ENCODE data around the gene SWAP70. TPM values are rescaled to one million over a fixed set of nuclear protein-coding genes. Genes with fewer than 3 reads are reported as not detected.

Gene SWAP70
- total and polyA plus RNA-seq, 2 experiments from 2014 or later = 30.3 to 33.3 TPM

DNA sequence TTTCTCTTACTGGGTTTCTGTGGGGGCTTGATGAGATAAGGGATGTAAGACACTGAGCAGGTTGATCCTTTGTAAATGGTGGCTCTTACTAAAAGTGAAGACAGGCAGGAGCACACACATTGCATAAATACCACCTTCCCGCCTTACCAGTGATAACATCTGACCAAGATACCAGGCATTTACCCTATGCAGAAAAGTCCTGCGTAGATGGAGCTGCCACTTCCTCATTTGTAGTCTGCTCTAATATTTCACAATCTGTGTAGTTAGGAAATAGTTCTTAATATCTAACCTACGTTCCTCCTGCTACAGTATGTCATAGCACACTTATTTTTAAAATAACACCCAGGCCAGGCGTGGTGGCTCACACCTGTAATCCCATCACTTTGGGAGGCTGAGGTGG, 23.9 kb upstream of the SWAP70 start:
- H3K27me3 ChIP-seq (ENCODE audit: insufficient read depth) = no peaks in the 10 kb centered on the region
- ATAC-seq (no peak), DNase-seq (ENCODE audit: low spot score) (no peak)
- no peak overlapping the region for H3K4me2 ChIP-seq
- H3K36me3 Mint-ChIP-seq (ENCODE audit: low read depth) = no peaks in the 10 kb centered on the region
- H3K27me3 Mint-ChIP-seq (ENCODE audit: insufficient read depth, low read depth, poor library complexity) = no peaks in the 10 kb centered on the region
- no peaks in the 10 kb centered on the region for H3K4me1 Mint-ChIP-seq
- H2AFZ ChIP-seq = no peak overlapping the region
- H3K9me2 ChIP-seq (ENCODE audit: insufficient read depth) = peaks cover 10% of the 10 kb centered on the region; the same call in 1 of the 2 replicates
- no peaks in the 10 kb centered on the region for H4K20me1 ChIP-seq (replicated peaks; ENCODE audit: insufficient read depth)
- no peaks in the 10 kb centered on the region for H3K4me1 ChIP-seq (ENCODE audit: insufficient read depth)
- no peak overlapping the region for H3K4me3 ChIP-seq
- TF ChIP-seq CREB1 (CRISPR knock-in tag; IDR thresholded peaks at IDR 0.05; ENCODE audit: low read depth) (no peak), CTCF (conservative IDR thresholded peaks at IDR 0.05; ENCODE audit: low read depth in 2 of 2) (no peak), ETS1 (IDR thresholded peaks at IDR 0.05) (no peak), POLR2AphosphoS5 (IDR thresholded peaks at IDR 0.05; ENCODE audit: low read depth) (no peak), EZH2phosphoT487 (IDR thresholded peaks at IDR 0.05; ENCODE audit: unreplicated experiment) (no peak), ZNF331 (CRISPR knock-in tag; IDR thresholded peaks at IDR 0.05; ENCODE audit: low read depth) (no peak), NANOG (IDR thresholded peaks at IDR 0.05; ENCODE audit: borderline replicate concordance) (no peak), EZH2 (IDR thresholded peaks at IDR 0.05; ENCODE audit: low read depth, unreplicated experiment) (no peak), STAT1 (IDR thresholded peaks at IDR 0.05; ENCODE audit: unreplicated experiment) (no peak)
- TF ChIP-seq, protein P1, sequence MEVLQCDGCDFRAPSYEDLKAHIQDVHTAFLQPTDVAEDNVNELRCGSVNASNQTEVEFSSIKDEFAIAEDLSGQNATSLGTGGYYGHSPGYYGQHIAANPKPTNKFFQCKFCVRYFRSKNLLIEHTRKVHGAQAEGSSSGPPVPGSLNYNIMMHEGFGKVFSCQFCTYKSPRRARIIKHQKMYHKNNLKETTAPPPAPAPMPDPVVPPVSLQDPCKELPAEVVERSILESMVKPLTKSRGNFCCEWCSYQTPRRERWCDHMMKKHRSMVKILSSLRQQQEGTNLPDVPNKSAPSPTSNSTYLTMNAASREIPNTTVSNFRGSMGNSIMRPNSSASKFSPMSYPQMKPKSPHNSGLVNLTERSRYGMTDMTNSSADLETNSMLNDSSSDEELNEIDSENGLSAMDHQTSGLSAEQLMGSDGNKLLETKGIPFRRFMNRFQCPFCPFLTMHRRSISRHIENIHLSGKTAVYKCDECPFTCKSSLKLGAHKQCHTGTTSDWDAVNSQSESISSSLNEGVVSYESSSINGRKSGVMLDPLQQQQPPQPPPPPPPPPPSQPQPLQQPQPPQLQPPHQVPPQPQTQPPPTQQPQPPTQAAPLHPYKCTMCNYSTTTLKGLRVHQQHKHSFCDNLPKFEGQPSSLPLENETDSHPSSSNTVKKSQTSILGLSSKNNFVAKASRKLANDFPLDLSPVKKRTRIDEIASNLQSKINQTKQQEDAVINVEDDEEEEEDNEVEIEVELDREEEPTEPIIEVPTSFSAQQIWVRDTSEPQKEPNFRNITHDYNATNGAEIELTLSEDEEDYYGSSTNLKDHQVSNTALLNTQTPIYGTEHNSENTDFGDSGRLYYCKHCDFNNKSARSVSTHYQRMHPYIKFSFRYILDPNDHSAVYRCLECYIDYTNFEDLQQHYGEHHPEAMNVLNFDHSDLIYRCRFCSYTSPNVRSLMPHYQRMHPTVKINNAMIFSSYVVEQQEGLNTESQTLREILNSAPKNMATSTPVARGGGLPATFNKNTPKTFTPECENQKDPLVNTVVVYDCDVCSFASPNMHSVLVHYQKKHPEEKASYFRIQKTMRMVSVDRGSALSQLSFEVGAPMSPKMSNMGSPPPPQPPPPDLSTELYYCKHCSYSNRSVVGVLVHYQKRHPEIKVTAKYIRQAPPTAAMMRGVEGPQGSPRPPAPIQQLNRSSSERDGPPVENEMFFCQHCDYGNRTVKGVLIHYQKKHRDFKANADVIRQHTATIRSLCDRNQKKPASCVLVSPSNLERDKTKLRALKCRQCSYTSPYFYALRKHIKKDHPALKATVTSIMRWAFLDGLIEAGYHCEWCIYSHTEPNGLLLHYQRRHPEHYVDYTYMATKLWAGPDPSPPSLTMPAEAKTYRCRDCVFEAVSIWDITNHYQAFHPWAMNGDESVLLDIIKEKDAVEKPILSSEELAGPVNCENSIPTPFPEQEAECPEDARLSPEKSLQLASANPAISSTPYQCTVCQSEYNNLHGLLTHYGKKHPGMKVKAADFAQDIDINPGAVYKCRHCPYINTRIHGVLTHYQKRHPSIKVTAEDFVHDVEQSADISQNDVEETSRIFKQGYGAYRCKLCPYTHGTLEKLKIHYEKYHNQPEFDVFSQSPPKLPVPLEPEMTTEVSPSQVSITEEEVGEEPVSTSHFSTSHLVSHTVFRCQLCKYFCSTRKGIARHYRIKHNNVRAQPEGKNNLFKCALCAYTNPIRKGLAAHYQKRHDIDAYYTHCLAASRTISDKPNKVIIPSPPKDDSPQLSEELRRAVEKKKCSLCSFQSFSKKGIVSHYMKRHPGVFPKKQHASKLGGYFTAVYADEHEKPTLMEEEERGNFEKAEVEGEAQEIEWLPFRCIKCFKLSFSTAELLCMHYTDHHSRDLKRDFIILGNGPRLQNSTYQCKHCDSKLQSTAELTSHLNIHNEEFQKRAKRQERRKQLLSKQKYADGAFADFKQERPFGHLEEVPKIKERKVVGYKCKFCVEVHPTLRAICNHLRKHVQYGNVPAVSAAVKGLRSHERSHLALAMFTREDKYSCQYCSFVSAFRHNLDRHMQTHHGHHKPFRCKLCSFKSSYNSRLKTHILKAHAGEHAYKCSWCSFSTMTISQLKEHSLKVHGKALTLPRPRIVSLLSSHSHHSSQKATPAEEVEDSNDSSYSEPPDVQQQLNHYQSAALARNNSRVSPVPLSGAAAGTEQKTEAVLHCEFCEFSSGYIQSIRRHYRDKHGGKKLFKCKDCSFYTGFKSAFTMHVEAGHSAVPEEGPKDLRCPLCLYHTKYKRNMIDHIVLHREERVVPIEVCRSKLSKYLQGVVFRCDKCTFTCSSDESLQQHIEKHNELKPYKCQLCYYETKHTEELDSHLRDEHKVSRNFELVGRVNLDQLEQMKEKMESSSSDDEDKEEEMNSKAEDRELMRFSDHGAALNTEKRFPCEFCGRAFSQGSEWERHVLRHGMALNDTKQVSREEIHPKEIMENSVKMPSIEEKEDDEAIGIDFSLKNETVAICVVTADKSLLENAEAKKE (CRISPR knock-in tag; IDR thresholded peaks at IDR 0.05) = no peak
- TF ChIP-seq, protein P2, sequence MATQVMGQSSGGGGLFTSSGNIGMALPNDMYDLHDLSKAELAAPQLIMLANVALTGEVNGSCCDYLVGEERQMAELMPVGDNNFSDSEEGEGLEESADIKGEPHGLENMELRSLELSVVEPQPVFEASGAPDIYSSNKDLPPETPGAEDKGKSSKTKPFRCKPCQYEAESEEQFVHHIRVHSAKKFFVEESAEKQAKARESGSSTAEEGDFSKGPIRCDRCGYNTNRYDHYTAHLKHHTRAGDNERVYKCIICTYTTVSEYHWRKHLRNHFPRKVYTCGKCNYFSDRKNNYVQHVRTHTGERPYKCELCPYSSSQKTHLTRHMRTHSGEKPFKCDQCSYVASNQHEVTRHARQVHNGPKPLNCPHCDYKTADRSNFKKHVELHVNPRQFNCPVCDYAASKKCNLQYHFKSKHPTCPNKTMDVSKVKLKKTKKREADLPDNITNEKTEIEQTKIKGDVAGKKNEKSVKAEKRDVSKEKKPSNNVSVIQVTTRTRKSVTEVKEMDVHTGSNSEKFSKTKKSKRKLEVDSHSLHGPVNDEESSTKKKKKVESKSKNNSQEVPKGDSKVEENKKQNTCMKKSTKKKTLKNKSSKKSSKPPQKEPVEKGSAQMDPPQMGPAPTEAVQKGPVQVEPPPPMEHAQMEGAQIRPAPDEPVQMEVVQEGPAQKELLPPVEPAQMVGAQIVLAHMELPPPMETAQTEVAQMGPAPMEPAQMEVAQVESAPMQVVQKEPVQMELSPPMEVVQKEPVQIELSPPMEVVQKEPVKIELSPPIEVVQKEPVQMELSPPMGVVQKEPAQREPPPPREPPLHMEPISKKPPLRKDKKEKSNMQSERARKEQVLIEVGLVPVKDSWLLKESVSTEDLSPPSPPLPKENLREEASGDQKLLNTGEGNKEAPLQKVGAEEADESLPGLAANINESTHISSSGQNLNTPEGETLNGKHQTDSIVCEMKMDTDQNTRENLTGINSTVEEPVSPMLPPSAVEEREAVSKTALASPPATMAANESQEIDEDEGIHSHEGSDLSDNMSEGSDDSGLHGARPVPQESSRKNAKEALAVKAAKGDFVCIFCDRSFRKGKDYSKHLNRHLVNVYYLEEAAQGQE (IDR thresholded peaks at IDR 0.05; ENCODE audit: unreplicated experiment) = no peak
- no peak overlapping the region for H3K4me3 Mint-ChIP-seq
- no peaks in the 10 kb centered on the region for H3K79me2 ChIP-seq (replicated peaks; ENCODE audit: insufficient read depth)
- H3K27ac ChIP-seq (ENCODE audit: low read depth) = no peak overlapping the region
- no peaks in the 10 kb centered on the region for H3F3A ChIP-seq (replicated peaks; ENCODE audit: low read depth)
- H3K27ac Mint-ChIP-seq = no peak overlapping the region
- no peaks in the 10 kb centered on the region for H3K9me3 Mint-ChIP-seq
- H3K36me3 ChIP-seq (ENCODE audit: insufficient read depth) = no peaks in the 10 kb centered on the region
